Measurements from ENCODE around the gene TSTD2. TPM values are rescaled to one million over a fixed set of nuclear protein-coding genes. Genes with fewer than 3 reads are reported as not detected.

Gene TSTD2
- total RNA-seq (10 to 100 TPM; 17.1 to 26.6 TPM), polyA plus RNA-seq (10 to 100 TPM in 1 of 2 donors, 1 to 10 TPM in 1; 9.4 to 11.1 TPM)
- long read RNA-seq, donor 1, full-length matches to known transcripts = 26 of 35 reads
- long read RNA-seq, donor 1, partial matches to known transcripts = 9 of 35 reads
- long read RNA-seq, donor 1, other reads (novel, unspliced or antisense) = 0 of 35 reads
- long read RNA-seq, donor 2, transcript TSTD2-205 (1 exons, 3,076 nt) = major isoform, 11 of 11 reads
- long read RNA-seq, donor 2, partial matches to known transcripts = 0 of 11 reads
- long read RNA-seq, donor 2, other reads (novel, unspliced or antisense) = 0 of 11 reads
- long read RNA-seq, donor 3, transcript TSTD2-205 (1 exons, 3,076 nt) = major isoform, 15 of 23 reads
- long read RNA-seq, donor 3, partial matches to known transcripts = 8 of 23 reads
- long read RNA-seq, donor 3, other reads (novel, unspliced or antisense) = 0 of 23 reads
- long read RNA-seq, donor 4, transcript TSTD2-205 (1 exons, 3,076 nt) = major isoform, 21 of 21 reads
- long read RNA-seq, donor 4, partial matches to known transcripts = 0 of 21 reads
- long read RNA-seq, donor 4, other reads (novel, unspliced or antisense) = 0 of 21 reads
- long read RNA-seq, donor 5, full-length matches to known transcripts = 40 of 40 reads
- long read RNA-seq, donor 5, partial matches to known transcripts = 0 of 40 reads
- long read RNA-seq, donor 5, other reads (novel, unspliced or antisense) = 0 of 40 reads

DNA sequence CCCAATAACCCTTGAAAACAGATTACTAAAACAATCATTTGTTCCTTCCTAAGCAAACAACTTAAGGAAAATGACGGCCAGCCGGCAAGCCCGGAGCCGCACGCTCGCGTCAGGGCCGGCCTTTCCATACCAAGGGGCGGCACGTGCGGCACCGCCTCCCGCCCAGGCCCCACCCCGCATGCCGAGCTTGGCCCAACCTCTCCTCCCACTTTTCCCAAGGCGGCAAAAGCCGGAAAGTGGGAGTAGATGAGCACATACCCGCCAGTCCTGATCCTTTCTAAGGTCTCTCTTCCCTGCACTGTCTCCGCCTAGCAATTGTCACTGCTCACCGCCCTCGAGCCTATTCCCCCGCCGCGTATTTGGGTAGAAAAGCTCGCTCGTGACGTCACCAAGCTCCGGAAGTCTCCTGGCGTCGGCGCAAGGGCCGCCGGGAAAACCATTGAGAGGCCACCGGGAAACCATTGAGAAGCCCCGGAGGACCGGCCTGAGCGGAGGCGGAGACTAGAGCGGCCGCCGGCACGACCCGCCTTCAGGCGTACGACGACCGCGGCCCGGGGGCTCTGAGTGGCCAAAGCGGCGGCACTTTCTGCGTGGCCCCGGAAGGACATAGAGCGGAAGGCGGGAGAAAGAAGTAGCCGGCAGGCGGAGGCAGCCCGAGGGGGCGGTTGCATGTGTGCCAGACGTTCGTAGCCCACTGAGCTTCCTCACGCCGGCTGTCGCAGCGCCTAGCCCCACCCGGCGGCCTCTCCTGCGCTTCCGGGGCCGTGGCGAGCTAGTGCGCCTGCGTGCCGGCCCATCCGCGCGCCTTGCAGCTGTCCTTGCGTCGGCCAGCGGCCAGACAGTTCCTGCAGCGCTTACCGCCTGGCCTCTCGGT, at the start of gene TSTD2, which contains the start of gene NCBP1:
TSTD2 (minus strand) TSS at position 384 of the 874 bp plus-strand sequence. CDS start 5,806 bp downstream, outside the sequence.
NCBP1 (plus strand) TSS at position 837 of the 874 bp plus-strand sequence. CDS start 61 bp downstream, outside the sequence.
- ATAC-seq (ENCODE audit: insufficient read depth, low FRiP score) = peak; percentile 91
- H3K9me3 ChIP-seq (ENCODE audit: control insufficient read depth in 4 of 4, insufficient read depth in 3 of 4, low read length in 3 of 4) = no peaks in the 10 kb centered on the region
- peak within 1 kb of the TSS; percentile 99 for H3K27ac ChIP-seq (ENCODE audit: low read depth in 1 of 2, low read length in 1 of 2)
- peak; percentile 98 to 99 (median 98) for DNase-seq
- WGBS, 2 donors = 0 to 1% methylated on average over 76 to 83 of the region's 83 CpGs
- peaks cover 0 to 30% (median 21%) of the 10 kb centered on the region in 5 donors for H3K4me1 ChIP-seq (ENCODE audit: control insufficient read depth in 5 of 5, insufficient read depth in 5 of 5, low read length in 5 of 5)
- peak within 1 kb of the TSS; percentile 95 for H3K4me3 ChIP-seq
- H3K36me3 ChIP-seq (ENCODE audit: control insufficient read depth in 4 of 4, insufficient read depth in 4 of 4, low read length in 4 of 4) = no peaks in the 10 kb centered on the region
- H3K27me3 ChIP-seq (ENCODE audit: control insufficient read depth in 3 of 3, insufficient read depth in 3 of 3, low read length in 2 of 3) = no peaks in the 10 kb centered on the region
- no peak for TF ChIP-seq CTCF (IDR thresholded peaks at IDR 0.05; ENCODE audit: control extremely low read depth, extremely low read depth)
- peak within 1 kb of the TSS; percentile 98 for H3K9ac ChIP-seq (ENCODE audit: insufficient read depth in 1 of 2, low read length in 2 of 2)

DNA sequence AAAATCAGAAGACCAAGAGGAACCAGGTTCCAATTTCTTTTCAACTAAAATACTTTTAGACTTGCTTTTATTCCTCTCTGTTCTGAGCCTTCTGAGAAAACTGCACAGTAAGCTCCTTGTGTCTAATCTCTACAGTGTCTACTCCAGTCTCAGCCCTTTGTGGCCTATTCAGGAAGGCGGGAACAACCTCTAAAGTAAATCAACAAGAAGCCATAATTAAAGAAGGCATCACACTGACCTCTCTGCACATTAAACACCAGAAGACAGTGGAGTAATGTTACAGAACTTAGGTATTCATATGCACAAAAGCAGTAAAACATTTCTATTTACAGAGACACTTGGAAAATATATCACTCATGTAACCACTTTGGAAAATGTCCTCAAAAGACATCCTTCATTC, 49.1 kb upstream of the TSTD2 start:
- WGBS, 2 donors = 95 to 100% methylated on average over 1 of the region's 1 CpG
- H3K9ac ChIP-seq (ENCODE audit: insufficient read depth in 1 of 2, low read length in 2 of 2) = no peak overlapping the region
- DNase-seq (no peak), ATAC-seq (ENCODE audit: insufficient read depth, low FRiP score) (no peak)
- no peaks in the 10 kb centered on the region for H3K27me3 ChIP-seq (ENCODE audit: control insufficient read depth in 3 of 3, insufficient read depth in 3 of 3, low read length in 2 of 3)
- no peaks in the 10 kb centered on the region for H3K4me1 ChIP-seq (ENCODE audit: control insufficient read depth in 5 of 5, insufficient read depth in 5 of 5, low read length in 5 of 5)
- peaks cover 9 to 31% (median 24%) of the 10 kb centered on the region in 4 donors for H3K36me3 ChIP-seq (ENCODE audit: control insufficient read depth in 4 of 4, insufficient read depth in 4 of 4, low read length in 4 of 4)
- H3K9me3 ChIP-seq (ENCODE audit: control insufficient read depth in 4 of 4, insufficient read depth in 3 of 4, low read length in 3 of 4) = no peaks in the 10 kb centered on the region
- no peak overlapping the region for H3K4me3 ChIP-seq
- TF ChIP-seq CTCF (IDR thresholded peaks at IDR 0.05; ENCODE audit: control extremely low read depth, extremely low read depth) = no peak
- no peak overlapping the region for H3K27ac ChIP-seq (ENCODE audit: low read depth in 1 of 2, low read length in 1 of 2)

GRCh38 chr9:97675655-97676054, 42.5 kb upstream of the TSTD2 start:
- DNase-seq (no peak), ATAC-seq (ENCODE audit: insufficient read depth, low FRiP score) (no peak)
- Histone ChIP-seq H3K9ac (ENCODE audit: insufficient read depth in 1 of 2, low read length in 2 of 2) (no peak overlapping the region), H3K4me3 (no peak overlapping the region), H3K27me3 (ENCODE audit: control insufficient read depth in 3 of 3, insufficient read depth in 3 of 3, low read length in 2 of 3) (no peaks in the 10 kb centered on the region), H3K4me1 (ENCODE audit: control insufficient read depth in 5 of 5, insufficient read depth in 5 of 5, low read length in 5 of 5) (peaks cover 0 to 2% (median 0%) of the 10 kb centered on the region in 5 donors), H3K27ac (ENCODE audit: low read depth in 1 of 2, low read length in 1 of 2) (no peak overlapping the region), H3K36me3 (ENCODE audit: control insufficient read depth in 4 of 4, insufficient read depth in 4 of 4, low read length in 4 of 4) (peaks cover 17 to 40% (median 31%) of the 10 kb centered on the region in 4 donors), H3K9me3 (ENCODE audit: control insufficient read depth in 4 of 4, insufficient read depth in 3 of 4, low read length in 3 of 4) (no peaks in the 10 kb centered on the region)
- no peak for TF ChIP-seq CTCF (IDR thresholded peaks at IDR 0.05; ENCODE audit: control extremely low read depth, extremely low read depth)
- WGBS, 2 donors = 79 to 80% methylated on average over 3 of the region's 3 CpGs
